Ovary (tissue), 3 donors: Measurements from ENCODE around the gene TNFRSF18.

Experiments used
- EP300 ChIP-seq: sonication (generic); formaldehyde crosslinking; IDR thresholded peaks from one replicate; pipeline ENCODE4 v1.6.1; 2017; ENCODE audit warnings: antibody characterized with exemption
- POLR2A ChIP-seq: fragments of 450-650 bp; IDR thresholded peaks from one replicate; pipeline ENCODE4 v1.6.1; 2017; ENCODE audit warnings: antibody characterized with exemption, mild to moderate bottlenecking, moderate library complexity
- TF ChIP-seq, protein P1 (sequence below), 3 donors: fragments of 450-650 bp in 2 of 3; fragments of 200-600 bp in 1 of 3; IDR thresholded peaks; one replicate each; pipeline versions ENCODE4 v1.5.1 to v1.8.0; 2016 to 2022; ENCODE audit warnings: antibody characterized with exemption in 3 of 3, mild to moderate bottlenecking in 1 of 3
- donor health status: DM: no; HTN: no; CAD: no.

DNA sequence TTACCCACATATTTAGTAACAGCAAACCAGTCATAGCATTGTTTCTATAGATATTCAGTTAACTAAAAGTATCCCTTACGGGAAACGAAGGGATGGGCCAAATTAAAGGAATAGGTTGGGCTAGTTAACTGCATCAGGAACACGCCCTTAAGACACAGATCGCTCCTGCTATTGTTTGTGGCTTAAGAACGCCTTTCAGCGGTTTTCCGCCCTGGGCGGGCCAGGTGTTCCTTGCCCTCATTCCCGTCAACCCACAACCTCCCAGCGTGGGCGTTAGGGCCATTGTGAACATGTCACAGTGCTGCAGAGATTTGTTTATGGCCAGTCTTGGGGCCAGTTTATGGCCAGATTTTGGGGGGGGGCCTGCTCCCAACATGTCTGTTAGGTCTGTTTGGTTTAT lies 14.7 kb downstream of the TNFRSF18 start:
- TF ChIP-seq POLR2A (no peak), EP300 (no peak)
- TF ChIP-seq, protein P1, sequence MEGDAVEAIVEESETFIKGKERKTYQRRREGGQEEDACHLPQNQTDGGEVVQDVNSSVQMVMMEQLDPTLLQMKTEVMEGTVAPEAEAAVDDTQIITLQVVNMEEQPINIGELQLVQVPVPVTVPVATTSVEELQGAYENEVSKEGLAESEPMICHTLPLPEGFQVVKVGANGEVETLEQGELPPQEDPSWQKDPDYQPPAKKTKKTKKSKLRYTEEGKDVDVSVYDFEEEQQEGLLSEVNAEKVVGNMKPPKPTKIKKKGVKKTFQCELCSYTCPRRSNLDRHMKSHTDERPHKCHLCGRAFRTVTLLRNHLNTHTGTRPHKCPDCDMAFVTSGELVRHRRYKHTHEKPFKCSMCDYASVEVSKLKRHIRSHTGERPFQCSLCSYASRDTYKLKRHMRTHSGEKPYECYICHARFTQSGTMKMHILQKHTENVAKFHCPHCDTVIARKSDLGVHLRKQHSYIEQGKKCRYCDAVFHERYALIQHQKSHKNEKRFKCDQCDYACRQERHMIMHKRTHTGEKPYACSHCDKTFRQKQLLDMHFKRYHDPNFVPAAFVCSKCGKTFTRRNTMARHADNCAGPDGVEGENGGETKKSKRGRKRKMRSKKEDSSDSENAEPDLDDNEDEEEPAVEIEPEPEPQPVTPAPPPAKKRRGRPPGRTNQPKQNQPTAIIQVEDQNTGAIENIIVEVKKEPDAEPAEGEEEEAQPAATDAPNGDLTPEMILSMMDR (IDR thresholded peaks at IDR 0.05): no peak
